OCI-LY1 (cell line): ENCODE data around the gene YIF1A.

ENCODE experiments used
- H2AFZ ChIP-seq: fragments of 200-600 bp; sonication (generic), shearing (Covaris generic); 2 replicates; pipeline ENCODE4 v1.6.0; 2014; ENCODE audit warnings: antibody characterized with exemption, mild to moderate bottlenecking, low read length
- H3F3A ChIP-seq: fragments of 200-600 bp; sonication (generic), shearing (Covaris generic); 2 replicates; pipeline ENCODE4 v1.6.0; 2014; ENCODE audit warnings: mild to moderate bottlenecking, antibody characterized with exemption, low read length, moderate library complexity; ENCODE audit not compliant: insufficient read depth
- H3K27ac ChIP-seq: fragments of 200-600 bp; sonication (generic); 2 replicates; pipeline ENCODE4 v1.5.1; 2014; ENCODE audit warnings: low read length, mixed run types, mild to moderate bottlenecking, low read depth; ENCODE audit not compliant: poor library complexity, severe bottlenecking
- H3K27me3 ChIP-seq: fragments of 200-600 bp; sonication (generic); 2 replicates; pipeline ENCODE4 v1.6.0; 2014; ENCODE audit warnings: antibody characterized with exemption, mild to moderate bottlenecking, low read length, moderate library complexity; ENCODE audit not compliant: insufficient read depth
- H3K36me3 ChIP-seq: fragments of 200-600 bp; sonication (generic); 2 replicates; pipeline ENCODE4 v1.6.1; 2014; ENCODE audit warnings: mild to moderate bottlenecking, antibody characterized with exemption, low read length, moderate library complexity, mixed read lengths; ENCODE audit not compliant: insufficient read depth
- H3K4me1 ChIP-seq: fragments of 200-600 bp; sonication (generic); 2 replicates; pipeline ENCODE4 v1.5.1; 2014; ENCODE audit warnings: mild to moderate bottlenecking, low read length, moderate library complexity; ENCODE audit not compliant: insufficient read depth, severe bottlenecking
- H3K4me2 ChIP-seq: fragments of 200-600 bp; sonication (generic), shearing (Covaris generic); 2 replicates; pipeline ENCODE4 v1.6.1; 2014; ENCODE audit warnings: low read length
- H3K4me3 ChIP-seq: fragments of 200-600 bp; sonication (generic); 2 replicates; pipeline ENCODE4 v1.5.1; 2014; ENCODE audit warnings: low read length, low read depth, mild to moderate bottlenecking, mixed read lengths; ENCODE audit not compliant: poor library complexity, severe bottlenecking
- H3K79me2 ChIP-seq: fragments of 200-600 bp; shearing (Covaris generic); 2 replicates; pipeline ENCODE4 v1.6.1; 2016; ENCODE audit warnings: mixed run types, low read length, mixed read lengths; ENCODE audit not compliant: insufficient read depth
- H3K9ac ChIP-seq: fragments of 200-600 bp; sonication (generic), shearing (Covaris generic); 2 replicates; pipeline ENCODE4 v1.6.1; 2014; ENCODE audit warnings: mild to moderate bottlenecking, low read length, mixed read lengths
- H3K9me2 ChIP-seq: fragments of 200-600 bp; sonication (generic), shearing (Covaris generic); 2 replicates; pipeline ENCODE4 v1.6.1; 2014; ENCODE audit warnings: low read depth, mild to moderate bottlenecking, low read length, mixed read lengths
- H3K9me3 ChIP-seq: fragments of 200-600 bp; shearing (Covaris generic); 2 replicates; pipeline ENCODE4 v1.6.1; 2014; ENCODE audit warnings: low read length, mixed read lengths
- H4K20me1 ChIP-seq: fragments of 200-600 bp; sonication (generic), shearing (Covaris generic); 2 replicates; pipeline ENCODE4 v1.6.0; 2016; ENCODE audit warnings: mild to moderate bottlenecking, low read length; ENCODE audit not compliant: insufficient read depth
- CTCF ChIP-seq: fragments of 200-600 bp; sonication (generic), shearing (Covaris generic); IDR thresholded peaks from 2 replicates; pipeline ENCODE4 v1.5.1; 2017; ENCODE audit warnings: mild to moderate bottlenecking, antibody characterized with exemption, low read length, moderate library complexity, mixed read lengths
- EZH2 ChIP-seq: fragments of 200-600 bp; sonication (generic), shearing (Covaris generic); IDR thresholded peaks from 2 replicates; pipeline ENCODE4 v1.8.0; 2017; ENCODE audit warnings: borderline replicate concordance, mixed run types, mild to moderate bottlenecking, antibody characterized with exemption, low read length, moderate library complexity, mixed read lengths

YIF1A gene

GRCh38 chr11:66281001-66281400 is 7.9 kb downstream of the YIF1A start:
- Histone ChIP-seq H3K27ac (no peak overlapping the region), H4K20me1 (no peaks in the 10 kb centered on the region), H2AFZ (no peak overlapping the region), H3K79me2 (no peaks in the 10 kb centered on the region), H3K4me1 (peaks cover 18% of the 10 kb centered on the region), H3K4me3 (no peak overlapping the region), H3K9me3 (no peaks in the 10 kb centered on the region), H3F3A (0 out of 2 replicates have a peak, but pooled peaks cover 5% of the 10 kb centered on the region), H3K9me2 (no peaks in the 10 kb centered on the region), H3K27me3 (no peaks in the 10 kb centered on the region), H3K36me3 (peaks cover 5% of the 10 kb centered on the region), H3K9ac (no peak overlapping the region), H3K4me2 (no peak overlapping the region)
- TF ChIP-seq CTCF (no peak), EZH2 (no peak)

GRCh38 chr11:66280428-66280827 is 8.5 kb downstream of the YIF1A start:
- no peaks in the 10 kb centered on the region for H3K79me2 ChIP-seq
- H3K4me2 ChIP-seq: no peak overlapping the region
- H3K36me3 ChIP-seq: peaks cover 8% of the 10 kb centered on the region
- no peaks in the 10 kb centered on the region for H3K27me3 ChIP-seq
- no peaks in the 10 kb centered on the region for H3K9me2 ChIP-seq
- no peak overlapping the region for H3K4me3 ChIP-seq
- no peaks in the 10 kb centered on the region for H4K20me1 ChIP-seq
- no peaks in the 10 kb centered on the region for H3K9me3 ChIP-seq
- TF ChIP-seq EZH2 (no peak), CTCF (no peak)
- peaks cover 18% of the 10 kb centered on the region for H3K4me1 ChIP-seq
- no peak overlapping the region for H3K27ac ChIP-seq
- H3K9ac ChIP-seq: no peak overlapping the region
- no peak overlapping the region for H2AFZ ChIP-seq
- 0 out of 2 replicates have a peak, but pooled peaks cover 5% of the 10 kb centered on the region for H3F3A ChIP-seq

GRCh38 chr11:66279092-66279734 is 9.7 kb downstream of the YIF1A start:
- peaks cover 18% of the 10 kb centered on the region for H3K4me1 ChIP-seq
- H3K9ac ChIP-seq: no peak overlapping the region
- H3K27ac ChIP-seq: no peak overlapping the region
- no peaks in the 10 kb centered on the region for H3K27me3 ChIP-seq
- TF ChIP-seq CTCF (no peak), EZH2 (no peak)
- no peaks in the 10 kb centered on the region for H3K9me3 ChIP-seq
- no peaks in the 10 kb centered on the region for H4K20me1 ChIP-seq
- no peak overlapping the region for H2AFZ ChIP-seq
- peaks cover 19% of the 10 kb centered on the region for H3K36me3 ChIP-seq
- no peak overlapping the region for H3K4me2 ChIP-seq
- H3K4me3 ChIP-seq: no peak overlapping the region
- H3K9me2 ChIP-seq: no peaks in the 10 kb centered on the region
- H3K79me2 ChIP-seq: no peaks in the 10 kb centered on the region
- H3F3A ChIP-seq: 0 out of 2 replicates have a peak, but pooled peaks cover 5% of the 10 kb centered on the region
